ENCODE measurements around the gene EDN3.
"Not testable (repeated sequence)": the region's sequence is repeated elsewhere in the genome, so short reads cannot be mapped to it uniquely, and the experiment has no call there.

EDN3 gene

DNA sequence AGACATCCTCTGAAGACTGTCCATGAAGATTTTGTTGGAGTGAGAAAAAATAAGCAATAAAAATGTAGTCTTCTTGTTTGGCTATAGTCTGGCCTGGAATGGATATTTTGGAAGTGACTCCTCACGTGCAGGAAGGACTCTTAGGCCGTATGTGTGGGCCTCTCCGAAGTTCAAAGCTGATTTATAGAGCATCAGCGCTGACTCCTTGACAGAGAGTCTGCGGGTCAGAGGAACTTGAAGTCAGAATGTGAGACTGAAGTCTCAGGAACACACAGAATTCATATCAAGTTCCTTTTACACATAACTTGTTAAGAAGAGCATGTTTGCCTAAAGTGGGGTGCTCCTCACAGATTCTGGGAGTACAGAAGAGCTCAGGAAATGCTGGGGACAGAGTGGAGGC is 36.1 kb downstream of the EDN3 start:
- no peak for DNase-seq (ENCODE audit: low read depth)

- not testable (repeated sequence) for DNase-seq (ENCODE audit: low read depth)
Observed at GRCh38 chr20:59338444-59338843, 38.0 kb downstream of the EDN3 start.

- no peak for DNase-seq (ENCODE audit: low read depth)
Observed at GRCh38 chr20:59340201-59340885, 39.9 kb downstream of the EDN3 start.

DNA sequence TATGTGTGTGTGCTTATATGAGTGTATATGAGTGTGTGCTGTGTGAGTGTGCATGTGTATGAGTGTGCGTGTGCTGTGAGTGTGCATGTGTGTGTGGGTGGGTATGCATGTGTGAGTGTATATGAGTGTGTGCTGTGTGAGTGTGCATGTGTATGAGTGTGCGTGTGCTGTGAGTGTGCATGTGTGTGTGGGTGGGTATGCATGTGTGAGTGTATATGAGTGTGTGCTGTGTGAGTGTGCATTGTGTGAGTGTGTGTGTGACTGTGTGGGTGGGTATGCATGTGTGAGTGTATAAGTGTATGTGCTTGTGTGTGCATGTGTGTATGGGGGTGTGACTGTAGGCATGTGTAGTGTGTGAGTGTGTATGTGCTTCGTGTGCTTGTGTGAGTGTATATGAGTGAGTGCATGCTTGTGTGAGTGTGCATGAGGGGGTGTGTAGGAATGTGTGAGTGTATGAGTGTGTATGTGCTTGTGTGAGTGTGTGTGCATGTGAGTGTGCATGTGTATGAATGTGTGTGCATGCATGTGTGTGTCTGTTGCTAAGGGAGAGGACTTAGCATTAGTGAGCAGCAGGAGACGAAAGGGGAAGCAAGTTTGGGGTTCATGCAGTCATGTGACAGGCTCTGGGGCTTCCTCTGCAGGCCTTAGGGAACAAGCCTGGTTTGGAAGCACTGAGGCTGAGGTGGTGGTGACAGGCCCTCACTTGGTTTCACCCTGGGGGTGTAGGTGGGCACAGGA is 41.0 kb downstream of the EDN3 start:
- DNase-seq (ENCODE audit: low read depth) = not testable (repeated sequence)

- no peak for DNase-seq (ENCODE audit: low read depth)
Observed at GRCh38 chr20:59342023-59342957, 41.9 kb downstream of the EDN3 start.

DNA sequence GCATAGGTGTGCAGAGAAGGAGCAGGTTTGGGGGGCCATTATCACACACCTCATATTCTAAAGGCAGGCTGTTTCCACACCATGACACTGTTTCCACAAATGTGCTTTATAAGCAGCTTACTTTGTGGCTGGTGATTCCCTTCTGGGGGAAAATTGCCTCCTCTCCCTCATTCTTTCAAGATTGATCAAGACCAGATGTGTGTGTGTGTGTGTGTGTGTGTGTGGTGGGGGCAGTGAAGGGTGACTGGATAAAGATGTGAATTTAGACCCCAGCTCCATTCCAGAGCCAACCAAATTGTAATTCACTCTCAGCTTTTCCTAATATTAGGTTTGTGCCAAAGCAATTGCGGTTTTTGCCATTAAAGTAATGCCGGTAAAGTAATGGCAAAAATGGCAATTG is 45.6 kb downstream of the EDN3 start:
- no peak for DNase-seq (ENCODE audit: low read depth)

DNA sequence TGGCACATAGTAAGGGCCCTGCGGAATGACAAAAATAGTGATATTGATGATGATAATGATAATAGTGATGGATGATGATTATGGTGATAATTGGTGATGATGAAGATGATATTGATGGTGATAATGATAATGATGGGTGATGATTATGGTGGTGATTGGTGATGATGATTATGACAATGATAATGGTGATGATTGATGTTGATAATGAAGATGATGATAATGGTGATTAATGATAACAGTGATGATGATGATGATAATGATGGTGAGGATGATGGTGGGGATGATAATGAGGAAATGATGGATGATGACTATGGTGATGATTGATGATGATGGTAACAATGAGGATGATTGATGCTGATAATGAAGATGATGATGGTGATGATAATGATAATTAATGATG is 48.9 kb downstream of the EDN3 start:
- no peak for DNase-seq (ENCODE audit: low read depth)

DNA sequence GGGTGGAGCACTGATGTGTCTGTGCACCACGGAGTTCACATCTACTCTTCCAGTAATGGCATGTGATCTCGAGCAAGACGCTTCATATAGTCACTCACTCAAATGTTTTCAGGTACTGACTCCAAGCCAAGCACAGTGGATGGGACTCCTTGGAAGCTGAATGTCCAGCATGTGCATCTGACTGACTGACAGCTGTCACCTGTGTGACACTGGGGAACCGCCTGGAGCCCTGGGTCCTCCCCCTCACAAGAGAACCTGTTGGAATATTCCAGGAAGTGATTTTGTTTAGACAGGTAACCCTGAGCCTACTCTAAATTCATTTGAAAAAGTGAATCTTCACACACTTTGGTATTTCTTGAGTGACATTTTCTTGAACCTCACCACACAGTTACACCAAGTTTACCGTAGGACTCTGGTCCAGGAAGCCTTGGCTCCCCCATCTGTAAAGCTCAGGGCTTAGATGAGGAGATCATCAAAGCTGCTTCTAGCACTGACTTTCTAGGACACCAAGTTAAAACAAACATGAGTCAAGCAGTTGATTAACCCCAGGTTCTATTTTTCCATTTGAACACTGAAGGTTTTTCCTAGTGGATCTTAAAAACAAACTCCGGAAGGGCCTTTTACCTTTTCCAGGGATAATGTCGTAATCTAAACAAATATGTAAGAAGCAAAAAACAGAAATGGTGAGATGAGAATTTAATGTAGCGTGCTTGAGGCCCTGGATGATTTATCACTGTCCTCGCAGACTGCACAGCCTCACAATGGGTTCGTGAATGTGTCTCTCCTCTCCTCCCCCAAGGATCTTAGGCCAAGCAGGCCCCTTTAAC is 50.1 kb downstream of the EDN3 start:
- DNase-seq (ENCODE audit: low read depth) = no peak

DNA sequence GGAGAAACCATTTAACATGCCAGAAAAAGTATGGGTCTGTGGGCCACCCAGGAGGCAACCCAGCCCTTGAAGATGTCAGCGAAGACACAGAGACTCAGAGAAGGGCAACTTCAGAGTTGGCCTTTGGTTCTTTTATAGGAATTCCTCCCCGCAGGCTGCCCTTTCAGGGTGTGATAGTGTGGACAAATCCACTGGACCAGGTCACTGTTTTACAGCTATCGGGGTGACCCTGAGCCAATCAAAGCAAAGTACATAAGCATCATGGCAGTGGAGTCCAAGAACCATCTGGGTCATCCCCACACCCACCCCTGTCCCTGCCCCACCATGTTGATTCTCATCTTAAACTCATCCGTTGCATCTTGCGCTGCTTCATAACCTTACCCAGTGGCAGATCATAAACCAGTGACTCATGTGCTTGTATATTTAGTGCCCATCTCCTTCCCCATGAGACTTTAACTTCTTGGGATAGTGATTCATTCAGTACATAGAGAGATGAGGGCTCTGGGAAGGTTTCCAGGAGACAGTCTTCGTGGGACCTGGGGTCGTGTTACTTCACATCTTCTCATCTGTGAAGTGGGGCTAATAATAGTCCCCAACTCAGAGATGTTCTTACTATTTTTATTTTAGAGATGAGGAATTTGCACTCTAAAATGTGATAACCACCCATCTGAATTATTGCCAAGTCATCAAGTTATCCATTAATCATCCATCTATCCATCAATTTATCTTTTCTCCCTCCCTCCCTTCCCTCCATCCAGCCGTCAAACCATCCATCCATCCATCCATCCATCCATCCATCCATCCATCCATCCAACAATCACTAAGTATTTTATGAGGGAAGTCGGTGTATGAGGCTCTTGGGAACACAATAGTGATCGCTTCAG is 51.0 kb downstream of the EDN3 start:
- no peak for DNase-seq (ENCODE audit: low read depth)

DNA sequence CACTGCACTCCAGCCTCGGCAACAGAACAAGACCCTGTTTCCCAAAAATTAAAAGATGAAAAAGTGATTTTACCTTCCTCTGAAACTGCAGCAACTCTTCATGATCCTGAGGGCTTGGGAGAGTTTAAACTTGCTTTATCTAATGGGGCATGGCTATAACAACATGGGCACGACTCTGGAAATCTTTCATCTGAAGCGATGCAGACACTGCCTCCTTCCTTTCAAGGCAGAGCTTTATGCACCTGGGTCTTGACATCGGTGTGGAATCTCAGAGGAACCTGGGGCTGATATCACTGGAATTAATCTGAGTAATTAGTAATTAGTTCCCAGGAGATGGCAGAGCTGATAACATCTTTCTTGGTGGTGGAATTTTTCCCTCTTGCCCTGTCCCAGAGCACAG is 52.1 kb downstream of the EDN3 start:
- DNase-seq (ENCODE audit: low read depth) = no peak

- DNase-seq (ENCODE audit: low read depth) = no peak
Observed at GRCh38 chr20:59352990-59353389, 52.6 kb downstream of the EDN3 start.

- no peak for DNase-seq (ENCODE audit: low read depth)
Observed at GRCh38 chr20:59354460-59354859, 54.0 kb downstream of the EDN3 start.

GRCh38 chr20:59355242-59355641 is 54.8 kb downstream of the EDN3 start:
- DNase-seq (ENCODE audit: low read depth) = no peak

DNA sequence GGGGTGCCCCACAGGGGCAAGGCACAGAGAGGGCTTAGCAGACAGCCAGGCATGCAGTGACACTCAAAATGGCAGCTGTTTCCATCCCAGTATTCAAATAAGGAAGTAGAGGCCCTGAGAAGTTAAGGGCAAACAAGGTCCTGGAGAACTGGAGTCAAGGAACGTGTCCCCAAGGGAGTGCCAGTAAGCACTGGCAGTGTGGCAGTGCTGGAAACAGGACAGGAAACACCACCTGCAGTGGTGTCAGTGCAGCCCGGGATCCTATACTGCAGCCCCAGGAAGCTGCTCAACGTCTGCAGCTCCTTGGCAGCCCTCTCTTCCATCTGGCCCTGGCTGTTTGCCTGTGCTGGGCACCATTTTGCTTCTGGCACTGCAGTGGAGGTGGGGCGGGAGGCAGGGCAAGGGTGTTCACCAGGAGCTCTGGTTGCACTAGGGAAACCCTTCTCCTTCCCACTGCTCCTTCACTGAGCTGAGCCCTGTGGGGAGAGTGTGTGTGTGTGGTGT is 56.3 kb downstream of the EDN3 start:
- DNase-seq (ENCODE audit: low read depth) = no peak

- not testable (repeated sequence) for DNase-seq (ENCODE audit: low read depth)
Observed at GRCh38 chr20:59358793-59359192, 58.4 kb downstream of the EDN3 start.

GRCh38 chr20:59359906-59360725 is 59.7 kb downstream of the EDN3 start:
- no peak for DNase-seq (ENCODE audit: low read depth)

DNA sequence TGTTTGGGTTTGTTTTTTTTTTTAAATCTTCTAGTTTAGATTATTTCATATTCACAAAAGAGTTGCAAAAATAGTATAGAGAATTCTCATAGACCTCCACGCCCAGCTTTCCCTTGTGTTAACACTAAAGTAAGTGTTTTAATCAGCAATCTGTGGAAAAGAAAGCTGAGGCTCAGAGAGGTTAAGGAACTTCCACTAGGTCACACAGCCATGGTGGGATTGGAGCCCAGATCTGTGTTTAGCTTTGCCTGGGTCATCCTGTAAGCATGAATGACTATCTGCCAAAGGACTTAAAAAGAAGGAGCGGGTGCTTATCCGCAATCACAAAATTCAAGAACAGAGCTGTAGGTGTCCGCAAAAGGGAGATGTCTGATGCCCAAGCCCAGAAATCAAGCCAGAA is 60.5 kb downstream of the EDN3 start:
- DNase-seq (ENCODE audit: low read depth) = no peak

DNA sequence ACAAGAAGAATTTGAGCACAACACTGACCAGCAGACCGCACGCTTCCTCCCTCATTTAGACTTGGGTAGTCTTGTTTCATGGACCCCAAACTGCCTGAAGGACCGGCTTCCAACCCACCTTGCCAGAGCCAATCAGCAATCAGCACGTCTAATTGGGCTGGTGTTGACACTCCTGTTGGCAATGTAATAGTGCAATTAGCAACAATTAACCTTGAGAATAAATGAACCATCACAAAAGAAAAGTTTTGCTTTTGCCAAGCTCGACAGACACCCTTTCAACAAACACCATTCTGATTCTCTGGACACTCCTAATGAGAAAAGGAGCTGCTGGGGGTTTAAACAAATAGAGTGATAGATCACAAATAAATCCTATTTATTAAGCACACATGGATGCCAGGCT is 61.0 kb downstream of the EDN3 start:
- DNase-seq (ENCODE audit: low read depth) = no peak

GRCh38 chr20:59363101-59363500 is 62.7 kb downstream of the EDN3 start:
- no peak for DNase-seq (ENCODE audit: low read depth)

GRCh38 chr20:59364611-59365010 is 64.2 kb downstream of the EDN3 start:
- DNase-seq (ENCODE audit: low read depth) = no peak
